CD4-positive, CD25-positive, alpha-beta regulatory T cell (primary cell): ENCODE data around the gene HSF5. TPM values are rescaled to one million over a fixed set of nuclear protein-coding genes. Genes with fewer than 3 reads are reported as not detected.
A peak's percentile ranks its signal among the peaks of the same experiment; 100 is the strongest.

ENCODE experiments used
- ATAC-seq, 2 donors: fragments of 150-1000 bp; cut with Tn5 transposase; one replicate each; pipeline ENCODE4 v1.10.0; 2021; ENCODE audit warnings: low read depth in 2 of 2, moderate number of reproducible peaks in 2 of 2, moderate library complexity in 1 of 2
- DNase-seq, 3 donors: peaks; one replicate each; pipeline versions ENCODE4 v3.0.0 to v3.0.0-alpha.2; 2012 to 2022; ENCODE audit warnings: mixed read lengths in 1 of 3
- H3K27ac ChIP-seq: one replicate; pipeline ENCODE4 v1.7.0; 2013; ENCODE audit warnings: mild to moderate bottlenecking, low read length; ENCODE audit not compliant: insufficient read depth, poor library complexity, severe bottlenecking
- H3K27me3 ChIP-seq: one replicate; pipeline ENCODE4 v1.7.0; 2013; ENCODE audit warnings: low read length; ENCODE audit not compliant: control insufficient read depth, insufficient read depth
- H3K36me3 ChIP-seq: one replicate; pipeline ENCODE4 v1.7.0; 2013; ENCODE audit warnings: mild to moderate bottlenecking, low read length, moderate library complexity; ENCODE audit not compliant: control insufficient read depth, insufficient read depth
- H3K4me1 ChIP-seq: 2 replicates; pipeline ENCODE4 v1.7.0; 2013; ENCODE audit warnings: mild to moderate bottlenecking, low read length; ENCODE audit not compliant: insufficient read depth, control insufficient read depth, poor library complexity, severe bottlenecking
- H3K4me3 ChIP-seq: one replicate; pipeline ENCODE4 v1.7.0; 2013; ENCODE audit warnings: low read depth, mild to moderate bottlenecking, low read length, moderate library complexity
- H3K9me3 ChIP-seq, 2 experiments: 1 replicate in 1 of 2; 2 replicates in 1 of 2; pipeline ENCODE4 v1.7.0; 2013; ENCODE audit warnings: low read length in 2 of 2, mild to moderate bottlenecking in 1 of 2, moderate library complexity in 1 of 2; ENCODE audit not compliant: control insufficient read depth in 2 of 2
- H3K27ac Mint-ChIP-seq, 3 donors: one replicate each; pipeline ENCODE4 v1.8.0; 2020 to 2022; ENCODE audit warnings: mild to moderate bottlenecking in 3 of 3, mixed read lengths in 3 of 3, moderate library complexity in 2 of 3
- H3K27me3 Mint-ChIP-seq: one replicate; pipeline ENCODE4 v1.8.0; 2022; ENCODE audit warnings: mild to moderate bottlenecking, mixed read lengths
- H3K36me3 Mint-ChIP-seq: one replicate; pipeline ENCODE4 v1.8.0; 2020; ENCODE audit warnings: mixed read lengths
- H3K4me1 Mint-ChIP-seq, 4 donors: one replicate each; pipeline ENCODE4 v1.8.0; 2020 to 2022; ENCODE audit warnings: mixed read lengths in 4 of 4, mild to moderate bottlenecking in 1 of 4
- H3K4me3 Mint-ChIP-seq, 4 donors: one replicate each; pipeline ENCODE4 v1.8.0; 2020 to 2022; ENCODE audit warnings: mild to moderate bottlenecking in 4 of 4, mixed read lengths in 4 of 4, moderate library complexity in 3 of 4
- H3K9me3 Mint-ChIP-seq, 7 donors: one replicate each; pipeline ENCODE4 v1.8.0; 2020 to 2022; ENCODE audit warnings: mixed read lengths in 7 of 7, mild to moderate bottlenecking in 3 of 7, moderate library complexity in 2 of 7
- polyA plus RNA-seq, 4 donors: library from polyadenylated mRNA; unstranded; fragments of 300-500 nt; fragmentation: Illumina TruSeq; gene quantifications; one replicate each; pipeline ENCODE4 v1.2.3, GENCODE V29; 2021
- total RNA-seq: library from RNA; stranded (reverse); gene quantifications from one replicate; pipeline ENCODE4 v1.2.3, GENCODE V29; 2022

The HSF5 gene
- total and polyA plus RNA-seq, 5 donors from 2014 or later, result 0.83 to 3.0 (median 1.4) TPM

GRCh38 chr17:58410714-58411407, 77.3 kb downstream of the HSF5 start:
- ATAC-seq, result no peak

GRCh38 chr17:58409432-58409831, 78.8 kb downstream of the HSF5 start:
- Histone ChIP-seq H3K9me3 (no peaks in the 10 kb centered on the region), H3K27ac (no peak overlapping the region), H3K27me3 (no peaks in the 10 kb centered on the region), H3K4me1 (no peaks in the 10 kb centered on the region), H3K4me3 (no peak overlapping the region), H3K36me3 (no peaks in the 10 kb centered on the region)
- ATAC-seq (no peak), DNase-seq (no peak)
- no peaks in the 10 kb centered on the region for H3K9me3 Mint-ChIP-seq
- H3K27me3 Mint-ChIP-seq, result no peaks in the 10 kb centered on the region
- H3K36me3 Mint-ChIP-seq, result no peaks in the 10 kb centered on the region
- no peak overlapping the region for H3K4me3 Mint-ChIP-seq
- peaks cover 0 to 2% (median 0%) of the 10 kb centered on the region in 4 donors for H3K4me1 Mint-ChIP-seq
- H3K27ac Mint-ChIP-seq, result peak overlapping the region in 1 of 3 donors; percentile 25

More at GRCh38 chr17:58410714-58411407, 77.3 kb downstream of the HSF5 start:
- Histone ChIP-seq H3K27ac (no peak overlapping the region), H3K4me1 (no peaks in the 10 kb centered on the region), H3K36me3 (no peaks in the 10 kb centered on the region), H3K4me3 (no peak overlapping the region), H3K9me3 (no peaks in the 10 kb centered on the region), H3K27me3 (no peaks in the 10 kb centered on the region)
- Mint-ChIP-seq H3K4me1 (peaks cover 0 to 2% (median 1%) of the 10 kb centered on the region in 4 donors), H3K27me3 (no peaks in the 10 kb centered on the region), H3K27ac (no peak overlapping the region), H3K36me3 (no peaks in the 10 kb centered on the region), H3K9me3 (no peaks in the 10 kb centered on the region), H3K4me3 (no peak overlapping the region)
- no peak for DNase-seq

DNA sequence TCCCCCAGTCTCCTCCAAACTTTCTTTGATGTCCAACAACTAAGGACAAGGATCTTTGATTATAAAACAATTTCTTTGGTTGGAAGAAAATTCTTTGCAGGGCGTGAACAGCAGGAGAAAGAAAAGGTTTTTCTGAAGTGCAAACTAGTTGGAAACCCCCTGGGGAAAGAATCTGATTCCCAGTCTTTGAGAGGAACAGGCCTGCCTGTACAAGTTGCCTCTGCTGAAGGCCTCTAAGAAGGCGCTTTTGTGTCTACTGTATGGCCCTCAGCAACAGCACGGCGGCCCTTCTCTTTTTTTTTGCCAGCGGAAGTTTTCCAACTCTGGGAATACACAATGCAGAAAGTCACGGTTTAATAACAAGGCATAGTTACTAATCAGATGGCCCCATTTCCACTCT, 84.9 kb downstream of the HSF5 start:
- no peaks in the 10 kb centered on the region for H3K9me3 Mint-ChIP-seq
- H3K36me3 ChIP-seq, result no peaks in the 10 kb centered on the region

DNA sequence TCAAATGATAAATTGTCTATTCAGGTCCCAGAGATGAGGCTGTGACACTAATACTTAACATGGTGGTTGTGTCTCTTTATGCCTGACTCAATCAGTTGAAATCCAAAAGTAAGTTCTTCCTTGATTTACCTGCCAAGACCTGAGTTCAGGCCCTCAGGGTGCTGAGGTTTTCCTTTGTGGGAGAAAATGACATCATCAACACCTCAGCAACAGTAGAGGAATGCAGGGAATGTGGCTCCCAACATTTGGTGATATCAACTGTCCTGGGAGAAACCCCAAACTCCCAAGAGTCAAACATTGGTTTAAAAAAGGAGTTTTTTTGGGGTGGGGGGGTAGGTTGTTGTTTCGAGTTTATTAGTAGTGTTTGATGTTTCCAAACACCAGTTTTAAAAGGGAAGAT, 85.5 kb downstream of the HSF5 start:
- Histone ChIP-seq H3K4me1 (no peaks in the 10 kb centered on the region), H3K36me3 (no peaks in the 10 kb centered on the region), H3K9me3 (no peaks in the 10 kb centered on the region), H3K27ac (no peak overlapping the region), H3K4me3 (no peak overlapping the region), H3K27me3 (no peaks in the 10 kb centered on the region)
- Mint-ChIP-seq H3K36me3 (peaks cover 4% of the 10 kb centered on the region), H3K27me3 (peaks cover 5% of the 10 kb centered on the region), H3K9me3 (no peaks in the 10 kb centered on the region), H3K4me3 (no peak overlapping the region), H3K27ac (no peak overlapping the region), H3K4me1 (peaks cover 0 to 4% (median 0%) of the 10 kb centered on the region in 4 donors)
- no peak for DNase-seq
- ATAC-seq, result no peak

More for the DNA sequence above, 84.9 kb downstream of the HSF5 start:
- Mint-ChIP-seq H3K4me1 (peaks cover 0 to 2% (median 0%) of the 10 kb centered on the region in 4 donors), H3K36me3 (peaks cover 4% of the 10 kb centered on the region), H3K27me3 (peaks cover 5% of the 10 kb centered on the region), H3K27ac (no peak overlapping the region), H3K4me3 (no peak overlapping the region)
- no peak for ATAC-seq
- no peak overlapping the region for H3K27ac ChIP-seq
- H3K27me3 ChIP-seq, result no peaks in the 10 kb centered on the region
- H3K4me1 ChIP-seq, result no peaks in the 10 kb centered on the region
- no peaks in the 10 kb centered on the region for H3K9me3 ChIP-seq
- no peak for DNase-seq
- H3K4me3 ChIP-seq, result no peak overlapping the region

- H3K36me3 ChIP-seq, result no peaks in the 10 kb centered on the region
- Mint-ChIP-seq H3K36me3 (peaks cover 4% of the 10 kb centered on the region), H3K4me3 (no peak overlapping the region), H3K27ac (no peak overlapping the region), H3K4me1 (peaks cover 0 to 4% (median 0%) of the 10 kb centered on the region in 4 donors), H3K27me3 (peaks cover 5% of the 10 kb centered on the region), H3K9me3 (no peaks in the 10 kb centered on the region)
- ATAC-seq, result no peak
- no peaks in the 10 kb centered on the region for H3K27me3 ChIP-seq
- H3K4me1 ChIP-seq, result no peaks in the 10 kb centered on the region
- no peaks in the 10 kb centered on the region for H3K9me3 ChIP-seq
- no peak overlapping the region for H3K27ac ChIP-seq
- DNase-seq, result no peak
- no peak overlapping the region for H3K4me3 ChIP-seq
Observed at GRCh38 chr17:58402047-58402446, 86.2 kb downstream of the HSF5 start.

- Mint-ChIP-seq H3K27me3 (peaks cover 5% of the 10 kb centered on the region), H3K9me3 (no peaks in the 10 kb centered on the region), H3K4me3 (no peak overlapping the region), H3K27ac (no peak overlapping the region), H3K36me3 (peaks cover 4% of the 10 kb centered on the region), H3K4me1 (peaks cover 0 to 4% (median 0%) of the 10 kb centered on the region in 4 donors)
- no peak for DNase-seq
- no peaks in the 10 kb centered on the region for H3K9me3 ChIP-seq
- H3K36me3 ChIP-seq, result no peaks in the 10 kb centered on the region
- no peak overlapping the region for H3K4me3 ChIP-seq
- no peak overlapping the region for H3K27ac ChIP-seq
- H3K27me3 ChIP-seq, result no peaks in the 10 kb centered on the region
- H3K4me1 ChIP-seq, result no peaks in the 10 kb centered on the region
- ATAC-seq, result no peak
Observed at GRCh38 chr17:58401287-58401686, 86.9 kb downstream of the HSF5 start.

DNA sequence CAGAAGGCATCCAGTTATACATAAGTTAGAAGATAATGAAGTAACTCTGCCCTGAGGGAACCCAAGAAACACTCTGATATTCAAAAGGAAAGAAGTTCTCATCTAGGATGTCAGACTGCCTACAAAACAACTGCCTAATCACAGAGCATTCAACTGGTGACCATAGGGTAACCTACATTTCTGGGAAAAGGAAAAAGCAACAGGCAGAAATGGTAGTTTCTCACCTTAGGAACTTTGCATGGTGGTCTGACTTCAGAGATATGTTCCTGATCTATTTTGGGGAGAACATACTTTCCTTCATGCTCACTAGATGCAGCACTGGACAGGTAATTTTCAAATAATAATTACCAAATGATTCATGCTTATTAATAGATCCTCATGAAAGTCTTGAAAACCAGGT, 87.4 kb downstream of the HSF5 start:
- Histone ChIP-seq H3K27ac (no peak overlapping the region), H3K9me3 (no peaks in the 10 kb centered on the region), H3K4me1 (no peaks in the 10 kb centered on the region), H3K4me3 (no peak overlapping the region), H3K27me3 (no peaks in the 10 kb centered on the region), H3K36me3 (no peaks in the 10 kb centered on the region)
- Mint-ChIP-seq H3K9me3 (no peaks in the 10 kb centered on the region), H3K27me3 (peaks cover 5% of the 10 kb centered on the region), H3K4me3 (no peak overlapping the region), H3K36me3 (peaks cover 4% of the 10 kb centered on the region), H3K4me1 (peaks cover 0 to 4% (median 0%) of the 10 kb centered on the region in 4 donors), H3K27ac (no peak overlapping the region)
- DNase-seq, result no peak
- ATAC-seq, result no peak

- ATAC-seq (no peak), DNase-seq (no peak)
- no peaks in the 10 kb centered on the region for H3K9me3 ChIP-seq
- H3K4me1 ChIP-seq, result no peaks in the 10 kb centered on the region
- H3K27ac ChIP-seq, result no peak overlapping the region
- Mint-ChIP-seq H3K9me3 (no peaks in the 10 kb centered on the region), H3K36me3 (peaks cover 4% of the 10 kb centered on the region), H3K4me3 (no peak overlapping the region), H3K27ac (no peak overlapping the region), H3K4me1 (peaks cover 0 to 4% (median 0%) of the 10 kb centered on the region in 4 donors), H3K27me3 (peaks cover 5% of the 10 kb centered on the region)
- H3K4me3 ChIP-seq, result no peak overlapping the region
- no peaks in the 10 kb centered on the region for H3K36me3 ChIP-seq
- H3K27me3 ChIP-seq, result no peaks in the 10 kb centered on the region
Observed at GRCh38 chr17:58399974-58400373, 88.2 kb downstream of the HSF5 start.
